Activated CD4-positive, alpha-beta T cell treated with anti-CD3 and anti-CD28 coated beads, Interleukin-2, amount 50 U/mL, for 1 hour (primary cell): ENCODE data around the gene ARHGEF18.
"Not testable (repeated sequence)": the region's sequence is repeated elsewhere in the genome, so short reads cannot be mapped to it uniquely, and the experiment has no call there.

Experiments
- DNase-seq: peaks from one replicate; pipeline ENCODE4 v3.0.0-alpha.2; 2020

The ARHGEF18 gene

GRCh38 chr19:7348587-7349230 is at the start of gene ARHGEF18:
ARHGEF18 (plus strand) TSS chr19:7348937; CDS start chr19:7362891, 13,954 bp downstream.
- peak; percentile 63 for DNase-seq

GRCh38 chr19:7301525-7301924 is 47.2 kb upstream of the ARHGEF18 start:
- DNase-seq = no peak

GRCh38 chr19:7303470-7303869 is 45.3 kb upstream of the ARHGEF18 start:
- DNase-seq = no peak

GRCh38 chr19:7304200-7304599 is 44.5 kb upstream of the ARHGEF18 start:
- no peak for DNase-seq

- no peak for DNase-seq
Measured at GRCh38 chr19:7307590-7308218, 41.0 kb upstream of the ARHGEF18 start.

- not testable (repeated sequence) for DNase-seq
Measured at GRCh38 chr19:7308327-7308726, 40.4 kb upstream of the ARHGEF18 start.

GRCh38 chr19:7311911-7312310 is 36.8 kb upstream of the ARHGEF18 start:
- DNase-seq = no peak

- no peak for DNase-seq
Measured at GRCh38 chr19:7312816-7313215, 35.9 kb upstream of the ARHGEF18 start.

GRCh38 chr19:7318176-7318575 is 30.6 kb upstream of the ARHGEF18 start:
- no peak for DNase-seq

- peak; percentile 29 for DNase-seq
Measured at GRCh38 chr19:7326105-7326877, 22.4 kb upstream of the ARHGEF18 start.

- no peak for DNase-seq
Measured at GRCh38 chr19:7327802-7328201, 20.9 kb upstream of the ARHGEF18 start.

GRCh38 chr19:7328647-7329046 is 20.1 kb upstream of the ARHGEF18 start:
- DNase-seq = no peak

GRCh38 chr19:7331446-7331845 is 17.3 kb upstream of the ARHGEF18 start:
- DNase-seq = no peak

GRCh38 chr19:7333198-7334118 is 15.3 kb upstream of the ARHGEF18 start:
- no peak for DNase-seq

- DNase-seq = no peak
Measured at GRCh38 chr19:7336321-7336973, 12.3 kb upstream of the ARHGEF18 start.

GRCh38 chr19:7337380-7338194 is 11.2 kb upstream of the ARHGEF18 start:
- DNase-seq = no peak

- peak; percentile 88 for DNase-seq
Measured at GRCh38 chr19:7340959-7341837, 7.5 kb upstream of the ARHGEF18 start.

GRCh38 chr19:7342143-7342542 is 6.6 kb upstream of the ARHGEF18 start:
- DNase-seq = no peak

- no peak for DNase-seq
Measured at GRCh38 chr19:7346488-7346971, 2.2 kb upstream of the ARHGEF18 start.

- not testable (repeated sequence) for DNase-seq
Measured at GRCh38 chr19:7346997-7347396, 1.7 kb upstream of the ARHGEF18 start.
